ENCODE results near the gene NRXN3.

NRXN3 gene

GRCh38 chr14:78666336-78667056 lies 496.3 kb downstream of the NRXN3 start:
- no peak for DNase-seq

- DNase-seq = no peak
These were observed 497.0 kb downstream of the NRXN3 start for GRCh38 chr14:78667141-78667540.

- no peak for DNase-seq
These were observed 503.7 kb downstream of the NRXN3 start for GRCh38 chr14:78673845-78674244.

- DNase-seq = no peak
These were observed 504.6 kb downstream of the NRXN3 start for GRCh38 chr14:78674820-78675219.

GRCh38 chr14:78683206-78683605 lies 513.0 kb downstream of the NRXN3 start:
- DNase-seq = no peak

- no peak for DNase-seq
These were observed 513.8 kb downstream of the NRXN3 start for GRCh38 chr14:78683981-78684380.

GRCh38 chr14:78688503-78688902 lies 518.3 kb downstream of the NRXN3 start:
- no peak for DNase-seq

- no peak for DNase-seq
These were observed 520.7 kb downstream of the NRXN3 start for GRCh38 chr14:78690836-78691235.

- no peak for DNase-seq
These were observed 527.2 kb downstream of the NRXN3 start for GRCh38 chr14:78697341-78697740.

- no peak for DNase-seq
These were observed 528.8 kb downstream of the NRXN3 start for GRCh38 chr14:78698991-78699390.

GRCh38 chr14:78700236-78700635 lies 530.1 kb downstream of the NRXN3 start:
- no peak for DNase-seq

- no peak for DNase-seq
These were observed 531.1 kb downstream of the NRXN3 start for GRCh38 chr14:78701246-78701645.

GRCh38 chr14:78704965-78705364 lies 534.8 kb downstream of the NRXN3 start:
- no peak for DNase-seq

- DNase-seq = no peak
These were observed 535.8 kb downstream of the NRXN3 start for GRCh38 chr14:78705989-78706388.

GRCh38 chr14:78709795-78710557 lies 539.8 kb downstream of the NRXN3 start:
- DNase-seq = no peak

GRCh38 chr14:78710963-78711362 lies 540.8 kb downstream of the NRXN3 start:
- DNase-seq = no peak

- DNase-seq = no peak
These were observed 543.5 kb downstream of the NRXN3 start for GRCh38 chr14:78713716-78714115.

GRCh38 chr14:78714711-78715110 lies 544.5 kb downstream of the NRXN3 start:
- DNase-seq = no peak

- DNase-seq = no peak
These were observed 551.7 kb downstream of the NRXN3 start for GRCh38 chr14:78721756-78722480.

GRCh38 chr14:78725086-78725485 lies 554.9 kb downstream of the NRXN3 start:
- DNase-seq = no peak

- no peak for DNase-seq
These were observed 566.9 kb downstream of the NRXN3 start for GRCh38 chr14:78737116-78737515.

- DNase-seq = no peak
These were observed 567.4 kb downstream of the NRXN3 start for GRCh38 chr14:78737601-78738000.

GRCh38 chr14:78746086-78746595 lies 576.0 kb downstream of the NRXN3 start:
- DNase-seq = no peak

- no peak for DNase-seq
These were observed 577.6 kb downstream of the NRXN3 start for GRCh38 chr14:78747813-78748212.
